ENCODE results near the gene FADD.
"Not testable (repeated sequence)": the region's sequence is repeated elsewhere in the genome, so short reads cannot be mapped to it uniquely, and the experiment has no call there.

The FADD gene

DNA sequence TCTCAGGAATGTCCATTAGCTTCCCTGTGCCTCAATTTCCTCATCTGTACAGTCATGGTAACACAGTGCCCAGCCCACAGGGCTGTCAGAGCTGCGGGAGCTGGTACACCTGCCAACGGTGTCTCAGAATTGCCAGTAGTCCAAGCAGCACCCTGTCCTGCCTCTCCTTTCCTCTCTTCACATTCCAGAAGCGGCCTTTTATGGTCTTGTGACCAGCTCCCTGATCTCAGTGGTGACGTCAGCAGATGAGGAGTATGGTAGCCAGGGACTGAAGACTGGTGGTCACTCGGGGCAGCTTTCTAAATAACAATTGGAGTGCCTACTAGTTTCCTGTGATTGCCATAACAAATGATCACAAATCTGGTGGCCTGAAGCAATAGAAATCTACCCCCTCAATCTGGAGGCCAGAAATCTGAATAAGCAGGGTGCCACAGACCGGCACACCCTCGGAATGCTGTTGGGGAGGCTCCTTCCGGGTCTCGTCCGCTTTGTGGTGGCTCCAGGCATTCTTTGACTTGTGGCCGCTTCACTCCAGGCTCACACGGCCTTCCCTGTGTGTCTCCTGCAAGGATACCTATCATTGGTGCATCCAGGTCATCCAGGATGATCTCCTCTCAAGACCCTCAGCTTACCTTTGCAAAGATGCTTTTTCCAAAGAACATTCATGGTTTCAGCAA is 2.1 kb downstream of the FADD start:
- ATAC-seq = no peak

DNA sequence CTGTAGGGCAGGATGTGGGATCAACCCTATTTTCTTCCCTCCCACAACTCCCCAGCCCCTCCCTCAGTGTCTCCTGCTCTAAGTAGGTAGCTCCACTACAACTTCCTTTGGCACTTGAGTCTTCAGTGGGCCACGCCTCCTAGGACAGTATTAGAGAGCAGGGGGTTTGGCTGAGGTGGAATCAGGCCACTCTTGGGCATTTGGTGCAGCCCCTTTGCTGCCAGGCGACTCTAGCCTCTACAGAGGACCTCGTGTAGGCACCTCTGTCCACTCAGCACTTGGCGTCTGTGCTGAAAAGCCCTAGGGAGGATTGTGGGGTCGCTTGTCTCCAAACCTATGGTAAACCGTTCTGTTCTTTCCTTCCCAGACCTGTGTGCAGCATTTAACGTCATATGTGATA is 2.7 kb downstream of the FADD start:
- ATAC-seq = no peak

DNA sequence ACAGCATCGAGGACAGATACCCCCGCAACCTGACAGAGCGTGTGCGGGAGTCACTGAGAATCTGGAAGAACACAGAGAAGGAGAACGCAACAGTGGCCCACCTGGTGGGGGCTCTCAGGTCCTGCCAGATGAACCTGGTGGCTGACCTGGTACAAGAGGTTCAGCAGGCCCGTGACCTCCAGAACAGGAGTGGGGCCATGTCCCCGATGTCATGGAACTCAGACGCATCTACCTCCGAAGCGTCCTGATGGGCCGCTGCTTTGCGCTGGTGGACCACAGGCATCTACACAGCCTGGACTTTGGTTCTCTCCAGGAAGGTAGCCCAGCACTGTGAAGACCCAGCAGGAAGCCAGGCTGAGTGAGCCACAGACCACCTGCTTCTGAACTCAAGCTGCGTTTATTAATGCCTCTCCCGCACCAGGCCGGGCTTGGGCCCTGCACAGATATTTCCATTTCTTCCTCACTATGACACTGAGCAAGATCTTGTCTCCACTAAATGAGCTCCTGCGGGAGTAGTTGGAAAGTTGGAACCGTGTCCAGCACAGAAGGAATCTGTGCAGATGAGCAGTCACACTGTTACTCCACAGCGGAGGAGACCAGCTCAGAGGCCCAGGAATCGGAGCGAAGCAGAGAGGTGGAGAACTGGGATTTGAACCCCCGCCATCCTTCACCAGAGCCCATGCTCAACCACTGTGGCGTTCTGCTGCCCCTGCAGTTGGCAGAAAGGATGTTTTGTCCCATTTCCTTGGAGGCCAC is 3.3 kb downstream of the FADD start:
- no peak for ATAC-seq

DNA sequence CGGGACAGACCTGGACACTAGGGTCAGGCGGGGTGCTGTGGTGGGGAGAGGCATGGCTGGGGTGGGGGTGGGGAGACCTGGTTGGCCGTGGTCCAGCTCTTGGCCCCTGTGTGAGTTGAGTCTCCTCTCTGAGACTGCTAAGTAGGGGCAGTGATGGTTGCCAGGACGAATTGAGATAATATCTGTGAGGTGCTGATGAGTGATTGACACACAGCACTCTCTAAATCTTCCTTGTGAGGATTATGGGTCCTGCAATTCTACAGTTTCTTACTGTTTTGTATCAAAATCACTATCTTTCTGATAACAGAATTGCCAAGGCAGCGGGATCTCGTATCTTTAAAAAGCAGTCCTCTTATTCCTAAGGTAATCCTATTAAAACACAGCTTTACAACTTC is 3.9 kb downstream of the FADD start:
- no peak for ATAC-seq

DNA sequence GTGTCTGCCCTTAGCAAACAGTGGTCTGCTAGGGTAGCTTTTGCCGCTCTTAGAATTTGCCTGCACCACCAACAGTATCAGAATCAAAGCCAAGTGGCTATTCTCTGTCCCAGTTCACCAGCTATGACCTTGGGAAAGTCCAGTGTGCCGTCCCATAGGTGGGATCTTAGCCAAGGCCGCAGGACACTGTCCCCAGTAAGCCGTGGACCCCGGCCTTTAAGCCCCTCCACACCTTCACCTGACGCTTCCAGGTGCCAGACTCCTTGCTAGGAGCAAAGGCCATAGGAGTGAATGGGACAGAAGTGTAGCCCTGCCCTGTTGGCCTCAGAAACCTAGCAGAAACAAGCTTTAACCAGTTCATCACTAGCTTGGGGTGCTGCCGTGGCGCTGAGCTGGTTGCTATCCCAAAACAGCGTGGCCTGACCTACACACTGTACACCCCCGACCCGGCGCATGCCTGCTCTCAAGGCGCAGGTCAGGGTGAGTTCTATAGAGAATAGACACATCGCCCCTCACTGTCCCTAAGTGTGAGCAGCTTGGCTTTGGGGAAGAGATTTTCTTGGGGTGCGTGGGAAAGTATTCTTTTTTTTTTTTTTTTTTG is 4.5 kb downstream of the FADD start:
- ATAC-seq = no peak

DNA sequence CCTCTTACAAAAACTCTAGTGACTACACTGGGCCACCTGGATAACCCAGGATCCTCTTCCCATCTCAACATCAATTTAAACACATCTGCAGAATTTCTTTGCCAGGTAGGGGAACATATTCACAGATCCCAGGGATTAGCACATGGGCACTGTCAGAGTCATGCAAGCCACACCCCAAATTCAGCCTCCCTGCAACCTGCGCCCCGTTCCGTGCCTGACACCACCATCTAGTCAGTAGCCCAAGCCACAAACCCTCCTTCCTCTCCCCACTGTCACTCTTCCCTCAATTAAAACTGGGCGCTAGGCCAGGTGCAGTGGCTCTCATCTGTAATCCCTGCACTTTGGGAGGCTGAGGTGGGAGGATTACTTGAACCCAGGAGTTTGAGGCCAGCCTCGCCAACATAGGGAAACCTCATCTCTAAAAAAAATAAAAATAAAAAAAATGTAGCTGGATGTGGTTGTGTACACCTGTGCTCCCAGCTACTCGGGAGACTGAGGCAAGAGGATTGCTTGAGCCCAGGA is 6.4 kb downstream of the FADD start:
- no peak for ATAC-seq

DNA sequence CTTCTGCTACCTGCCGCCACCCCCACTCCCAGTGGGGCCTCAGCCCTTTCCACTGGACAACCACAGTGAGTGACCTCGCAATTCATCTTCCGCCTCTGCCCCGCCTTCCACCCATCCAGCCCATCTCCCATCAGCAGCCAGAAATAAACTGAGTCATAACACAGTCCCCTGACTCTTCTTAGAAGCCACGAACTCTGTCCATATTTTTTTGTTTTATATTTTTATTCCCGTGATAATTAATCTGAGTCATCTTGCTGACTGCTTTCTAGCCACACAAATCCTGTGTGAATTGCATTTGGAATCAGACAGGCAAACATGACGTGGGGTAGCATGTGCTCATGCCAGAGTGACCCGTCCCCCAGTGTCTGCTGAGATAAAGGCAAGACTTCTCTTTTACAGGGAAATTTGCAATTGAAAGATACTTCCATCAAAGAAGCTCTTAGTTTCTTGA is 7.0 kb downstream of the FADD start:
- ATAC-seq = no peak

DNA sequence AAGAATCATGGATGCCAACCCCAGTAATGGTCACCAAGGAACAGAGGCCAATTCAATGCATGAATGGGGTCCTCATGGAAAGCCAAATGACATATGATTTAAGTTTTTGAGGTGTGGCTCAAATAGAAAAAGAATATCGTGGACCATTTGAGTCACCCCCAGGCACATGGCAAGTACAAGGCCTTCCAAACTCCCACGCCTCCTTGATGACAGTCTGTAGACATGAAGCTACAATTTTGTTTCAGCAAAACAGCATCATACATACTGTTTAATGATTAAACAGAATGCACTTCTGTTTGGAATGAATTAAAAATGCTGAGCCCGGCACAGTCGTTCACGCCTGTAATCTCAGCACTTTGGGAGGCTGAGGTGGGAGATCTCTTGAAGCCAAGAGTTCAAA is 7.4 kb downstream of the FADD start:
- peak in 1 of 2 donors; percentile 45 for ATAC-seq

DNA sequence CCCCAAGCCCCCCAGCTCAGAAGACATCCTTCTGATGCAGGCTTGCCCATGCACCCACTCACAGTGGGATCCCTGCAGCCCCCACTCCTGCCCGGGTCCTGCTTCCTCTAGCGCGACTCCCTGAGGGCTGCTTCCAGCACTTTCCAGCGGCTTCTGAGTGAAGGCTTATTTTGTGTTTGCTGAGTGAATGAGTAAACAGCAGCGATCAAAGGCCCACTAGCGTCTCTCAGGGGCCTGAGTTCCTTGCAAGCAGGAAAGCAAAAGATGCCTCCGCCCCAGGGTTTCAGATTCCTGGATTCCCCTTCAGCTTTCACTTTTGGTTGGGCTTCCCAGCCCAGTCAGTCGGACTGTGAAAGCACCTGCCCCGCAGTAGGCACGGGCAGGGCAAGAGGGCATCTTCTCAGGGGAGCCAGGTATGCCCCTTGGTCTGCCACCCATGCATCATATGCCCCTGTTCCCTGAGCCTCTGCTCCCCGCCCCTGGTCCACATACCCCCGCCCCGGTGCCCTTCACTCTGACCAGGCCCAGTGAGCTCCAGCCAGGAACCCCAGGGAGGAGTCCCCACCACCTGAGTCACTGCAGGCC is 9.2 kb downstream of the FADD start:
- no peak for ATAC-seq

DNA sequence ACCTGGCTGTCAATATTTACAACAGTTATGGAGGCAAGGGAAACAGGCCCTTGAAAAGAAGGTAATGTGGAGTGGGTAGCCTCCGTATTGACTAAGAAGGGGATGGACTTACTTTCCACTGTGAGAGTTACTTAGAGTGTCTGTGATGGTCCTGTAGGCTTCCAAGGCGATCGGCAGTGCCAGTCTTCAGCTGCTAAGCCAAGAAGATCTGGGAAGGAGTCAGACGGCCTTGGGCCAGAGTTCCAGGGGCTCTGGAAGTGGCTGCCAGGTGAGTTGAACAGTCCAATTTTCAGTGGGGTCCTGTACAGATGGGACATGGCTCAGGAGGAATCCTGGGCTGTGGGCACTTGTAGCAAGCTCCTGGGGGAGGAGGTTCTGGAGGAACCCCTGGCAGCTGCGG is 14.3 kb downstream of the FADD start:
- not testable (repeated sequence) for ATAC-seq

DNA sequence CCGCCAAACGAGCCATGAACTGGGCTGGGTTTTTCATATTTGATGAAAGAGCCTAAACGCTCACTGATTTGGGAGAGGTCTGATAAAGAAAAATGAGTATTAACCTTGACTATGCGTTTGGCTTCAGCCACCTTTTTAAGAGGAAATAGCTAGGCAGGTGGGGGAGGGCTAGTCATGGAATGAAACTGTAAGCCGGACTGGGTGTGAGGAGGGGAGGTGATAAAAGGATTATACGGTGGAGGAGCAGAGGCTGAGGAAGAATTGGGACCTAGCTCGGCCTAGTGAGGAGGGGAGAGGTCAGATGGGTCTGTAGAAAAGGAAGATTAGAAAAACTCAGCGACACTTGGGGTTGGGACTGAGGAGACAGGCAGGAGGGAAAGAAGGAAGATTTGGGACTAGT is 15.0 kb downstream of the FADD start:
- not testable (repeated sequence) for ATAC-seq

DNA sequence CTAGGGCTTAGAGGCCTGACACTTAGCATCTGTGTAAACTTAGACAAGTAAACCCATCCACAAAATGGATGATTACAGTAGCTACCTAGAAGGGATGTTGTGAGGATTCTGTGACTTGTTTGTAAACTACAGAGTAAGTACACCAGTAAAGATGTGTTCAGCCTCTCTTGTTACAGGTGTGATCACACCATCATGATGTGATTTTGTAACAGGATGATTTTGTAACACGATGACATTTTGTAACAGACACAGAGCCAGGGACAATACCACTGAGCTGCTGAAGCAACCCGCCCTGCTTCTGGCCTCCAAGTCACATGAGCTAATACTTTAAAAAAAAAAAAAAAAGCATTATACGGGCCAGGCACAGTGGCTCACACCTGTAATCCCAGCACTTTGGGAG is 17.0 kb downstream of the FADD start:
- no peak for ATAC-seq

DNA sequence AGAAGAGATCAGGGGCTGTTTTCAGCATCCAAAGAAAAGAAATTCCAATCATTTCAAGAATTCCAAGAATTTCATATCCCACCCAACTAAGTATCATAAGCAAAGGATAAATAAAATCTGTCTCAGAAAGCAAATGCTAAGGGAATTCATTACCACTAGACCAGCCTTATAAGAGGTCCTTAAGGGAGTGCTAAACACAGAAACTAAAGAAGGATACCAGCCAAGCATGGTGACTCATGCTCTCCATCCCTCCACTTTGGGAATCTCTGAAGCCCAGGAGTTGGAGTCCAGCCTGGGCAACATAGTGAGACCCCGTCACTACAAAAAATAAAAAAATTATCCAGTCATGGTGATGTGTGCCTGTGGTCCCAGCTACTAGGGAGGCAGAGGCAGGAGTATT is 17.8 kb downstream of the FADD start:
- ATAC-seq = no peak

DNA sequence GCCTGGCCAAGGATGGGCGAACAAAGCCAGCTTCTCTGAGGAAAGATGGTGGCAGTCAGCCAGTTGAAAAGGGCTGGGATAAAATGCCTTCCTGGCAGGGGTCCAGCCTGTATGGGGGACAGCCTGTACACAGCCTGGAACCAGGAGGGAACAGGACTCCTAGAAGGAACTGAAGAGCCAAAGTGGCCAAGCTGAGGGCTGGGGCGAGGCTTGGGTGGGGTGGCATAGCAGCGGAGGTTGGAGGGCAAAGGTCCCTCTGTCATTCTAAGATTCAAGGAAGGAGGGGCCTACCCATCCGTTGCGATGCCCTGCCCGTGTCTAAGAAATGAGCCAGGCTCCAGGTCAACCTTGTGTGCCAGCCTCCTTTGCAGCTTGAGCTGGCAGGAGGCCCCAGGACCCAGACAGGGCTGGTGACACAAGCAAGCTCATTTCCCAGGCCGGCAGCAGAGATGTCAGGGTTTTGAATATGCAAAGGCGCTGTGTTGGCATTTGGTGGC is 22.6 kb downstream of the FADD start:
- ATAC-seq = no peak

DNA sequence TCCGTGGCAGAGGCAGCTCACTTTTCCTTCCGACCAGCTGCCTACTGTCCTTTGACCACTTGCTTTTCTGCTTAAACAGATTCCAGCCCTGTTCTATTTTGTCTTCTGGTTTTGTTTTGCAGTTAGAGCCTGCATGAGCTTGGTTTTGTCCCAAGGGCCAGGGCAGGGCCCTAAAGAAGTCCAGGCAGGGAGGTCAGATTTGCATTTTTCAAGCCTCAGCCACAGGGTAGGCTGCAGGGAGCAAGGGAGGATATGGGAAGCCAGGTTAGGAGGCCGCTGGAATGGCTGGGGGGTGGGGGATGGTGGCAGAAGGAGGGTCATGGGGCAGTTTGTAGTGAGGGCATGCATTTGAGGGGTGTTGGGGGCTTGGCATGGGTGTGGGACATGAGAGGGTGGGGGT is 23.1 kb downstream of the FADD start:
- ATAC-seq = no peak

DNA sequence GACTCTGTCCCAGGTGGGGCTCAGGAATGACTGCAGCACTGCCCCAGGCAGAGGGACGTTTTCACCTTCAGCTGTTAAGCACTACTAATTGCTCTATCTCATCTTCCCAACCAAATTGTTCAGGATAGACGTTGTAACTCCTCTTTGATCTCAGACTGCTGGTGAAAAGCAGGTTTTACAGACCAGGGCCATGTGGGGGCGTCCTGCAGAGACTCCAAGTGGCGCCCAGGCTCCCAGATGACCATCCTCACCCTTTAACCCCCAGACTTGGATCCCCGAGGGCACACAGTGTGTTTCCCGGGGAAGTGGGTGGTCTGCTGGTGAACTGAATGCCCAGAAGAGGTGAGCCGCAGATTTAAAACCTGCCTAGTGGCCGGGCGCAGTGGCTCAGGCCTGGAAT is 23.9 kb downstream of the FADD start:
- no peak for ATAC-seq

DNA sequence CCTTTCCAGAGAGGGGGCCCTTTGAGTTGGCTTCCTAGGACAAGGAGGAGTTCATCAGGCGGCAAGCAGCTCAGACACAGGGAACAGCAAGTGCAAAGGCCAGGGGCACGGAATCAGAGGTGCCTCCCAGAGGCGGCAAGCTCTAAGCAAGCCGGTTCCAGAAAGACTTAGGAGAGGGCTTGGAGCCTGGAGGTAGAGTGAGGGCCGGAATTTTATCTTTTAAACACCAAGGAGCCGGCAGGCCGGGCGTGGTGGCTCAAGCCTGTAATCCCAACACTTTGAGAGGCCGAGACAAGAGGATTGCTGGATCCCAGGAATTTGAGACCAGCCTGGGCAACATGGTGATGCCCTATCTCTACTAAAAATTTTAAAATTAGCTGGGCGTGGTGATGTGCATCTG is 26.6 kb downstream of the FADD start:
- ATAC-seq = no peak

DNA sequence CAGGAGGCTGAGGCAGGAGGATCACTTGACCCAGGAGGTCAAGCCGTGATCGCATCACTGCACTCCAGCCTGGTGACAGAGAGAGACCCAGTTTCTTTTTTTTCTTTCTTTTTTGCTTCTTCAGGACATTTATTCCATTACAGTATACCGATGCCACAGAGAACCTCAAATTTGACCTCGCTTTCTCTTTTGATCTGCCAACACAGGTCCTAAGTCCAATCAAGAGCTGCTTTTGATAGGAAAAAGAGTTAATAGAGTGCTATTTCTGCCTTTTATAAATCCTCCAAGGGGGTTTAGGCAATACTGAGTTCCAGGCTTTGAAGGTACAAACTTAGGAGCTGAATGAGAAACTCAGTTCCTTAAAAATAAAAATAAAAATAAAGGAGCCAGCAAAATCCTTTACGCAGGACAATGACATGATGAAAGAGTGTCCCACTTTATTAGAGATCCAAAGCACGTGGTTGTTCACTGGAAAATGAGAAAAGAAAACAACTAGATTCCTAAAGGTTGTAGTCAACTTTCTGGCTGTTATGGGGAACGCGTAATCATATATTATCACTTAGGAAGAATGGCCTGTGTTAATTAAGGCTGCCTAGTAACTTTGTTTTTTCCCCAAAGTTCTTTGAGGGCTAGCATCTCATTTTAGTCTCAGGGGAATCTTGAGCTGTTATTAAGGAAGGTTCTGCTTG is 27.2 kb downstream of the FADD start:
- no peak for ATAC-seq

DNA sequence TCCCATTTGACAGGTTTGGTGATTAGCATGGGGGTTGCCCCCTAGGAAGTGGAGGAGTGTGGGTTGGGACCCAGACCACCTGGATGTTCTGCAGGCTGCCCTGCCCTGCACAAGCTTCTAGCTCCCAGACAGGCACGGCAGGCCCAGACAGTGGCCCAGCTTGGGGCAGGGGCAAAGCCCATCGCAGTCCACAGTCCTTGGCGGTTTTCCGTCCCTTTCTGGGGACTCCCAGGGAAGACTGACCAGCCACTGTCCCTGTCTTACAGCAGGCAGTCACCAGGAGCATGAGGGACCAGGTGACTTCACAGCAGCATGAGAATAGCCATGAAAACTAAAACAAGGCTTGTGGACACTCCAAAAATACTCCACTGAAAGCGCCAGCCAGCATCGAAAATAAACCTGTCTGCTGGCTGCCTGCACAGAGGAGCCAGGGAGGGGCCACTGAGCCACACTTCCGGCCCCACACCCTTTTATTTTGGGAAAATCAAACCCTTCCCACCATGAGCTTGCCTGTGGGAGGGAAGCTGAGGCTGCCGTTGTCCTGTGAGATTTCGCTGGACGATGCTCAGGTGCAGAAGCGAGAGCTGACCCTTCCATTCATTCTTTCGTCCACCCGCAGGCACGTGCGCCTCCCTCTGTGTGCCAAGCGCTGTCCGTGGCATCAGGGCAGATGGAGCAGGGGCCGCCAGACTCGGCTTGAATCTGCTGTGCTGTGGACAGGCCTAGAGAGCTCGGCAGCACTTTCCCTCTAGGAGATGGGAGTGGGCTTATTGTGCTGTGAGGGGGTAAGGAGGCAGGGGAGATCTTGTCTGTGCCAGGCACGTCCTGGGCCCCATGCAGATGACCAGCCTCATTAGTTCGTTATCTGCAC is 28.0 kb downstream of the FADD start:
- no peak for ATAC-seq

DNA sequence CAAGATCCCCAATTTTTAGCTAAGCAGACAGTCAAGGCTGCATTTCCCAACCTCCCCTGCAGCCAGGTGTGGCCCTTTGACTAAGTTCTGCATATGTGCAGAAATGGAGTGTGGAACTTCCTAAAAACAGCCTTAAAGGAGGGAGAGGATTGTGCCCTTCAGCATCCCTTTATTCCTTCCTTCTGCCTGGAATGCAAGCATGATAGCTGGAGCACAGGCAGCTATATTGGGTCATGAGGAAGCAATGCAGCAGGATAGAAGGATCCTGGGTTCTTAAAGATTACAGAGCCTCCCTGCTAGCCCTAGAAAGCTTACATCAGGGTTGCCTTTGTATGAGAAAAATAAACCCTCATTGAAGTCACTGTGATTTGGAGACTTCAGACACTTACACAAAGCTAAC is 29.9 kb downstream of the FADD start:
- no peak for ATAC-seq

DNA sequence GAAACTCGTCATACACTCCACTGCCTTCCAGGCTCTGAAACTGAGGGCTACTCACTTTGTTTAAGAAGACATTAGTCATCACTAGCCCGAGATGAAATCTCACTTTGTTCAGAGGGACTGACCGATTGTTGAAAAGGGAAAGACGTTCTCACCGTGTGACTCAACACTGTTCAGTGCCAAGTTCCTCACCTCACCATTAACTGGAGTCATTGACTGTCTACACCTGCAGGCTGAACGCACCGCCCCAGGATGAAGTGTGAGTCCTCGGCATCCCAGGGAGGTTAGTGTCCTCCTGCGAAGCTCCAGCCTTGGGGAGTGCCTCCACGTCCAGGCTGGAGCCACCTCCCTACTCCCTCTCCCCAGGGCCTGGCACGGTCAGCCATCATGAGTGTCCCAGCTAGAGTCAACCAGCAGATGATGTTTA is 30.4 kb downstream of the FADD start:
- ATAC-seq = peak; percentile 46 to 65

DNA sequence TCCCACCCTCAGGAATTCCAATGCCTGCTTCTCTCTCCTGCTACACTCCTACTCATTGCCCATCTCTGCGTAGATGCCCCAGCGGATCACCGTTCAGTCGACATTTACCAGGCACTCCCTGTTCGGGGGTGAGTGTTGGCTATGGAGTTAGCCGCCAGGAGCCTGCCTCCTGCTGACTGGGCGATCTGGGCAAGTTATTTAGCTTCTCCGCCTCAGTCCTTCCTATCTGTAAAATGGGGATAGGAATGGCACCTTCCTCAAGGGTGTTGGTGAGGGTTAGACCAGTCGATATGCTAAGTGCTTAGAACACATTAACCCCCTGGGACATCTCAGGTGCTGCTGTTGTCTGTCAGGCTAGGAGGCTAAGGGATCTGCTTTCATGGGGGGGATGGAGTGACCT is 30.9 kb downstream of the FADD start:
- no peak for ATAC-seq
